Uterus (tissue), 4 donors: Measurements from ENCODE around the gene PEX10. TPM values are rescaled to one million over a fixed set of nuclear protein-coding genes. Genes with fewer than 3 reads are reported as not detected.

Experiments
- DNase-seq, 2 donors: peaks; one replicate each; pipeline ENCODE4 v3.0.0-alpha.2; 2019 to 2020
- H3K27ac ChIP-seq, 2 donors: fragments of 200-600 bp; sonication (generic); 1 replicate in 1 of 2; 2 replicates in 1 of 2; pipeline ENCODE4 v1.5.1; 2016 to 2018
- H3K27me3 ChIP-seq, 2 donors: fragments of 200-600 bp; sonication (generic); one replicate each; pipeline ENCODE4 v1.5.1; 2018 to 2019; ENCODE audit warnings: control low read depth in 1 of 2
- H3K36me3 ChIP-seq, 2 donors: fragments of 200-600 bp; sonication (generic); one replicate each; pipeline ENCODE4 v1.5.1; 2019; ENCODE audit warnings: control low read depth in 1 of 2
- H3K4me1 ChIP-seq, 2 donors: fragments of 200-600 bp; sonication (generic); one replicate each; pipeline ENCODE4 v1.5.1; 2018 to 2019; ENCODE audit warnings: control low read depth in 1 of 2
- H3K4me3 ChIP-seq, 2 donors: fragments of 200-600 bp; sonication (generic); 1 replicate in 1 of 2; 2 replicates in 1 of 2; pipeline ENCODE4 v1.5.1; 2018 to 2019; ENCODE audit warnings: mild to moderate bottlenecking in 1 of 2
- H3K9me3 ChIP-seq, 2 donors: fragments of 200-600 bp; sonication (generic); one replicate each; pipeline ENCODE4 v1.5.1; 2019; ENCODE audit warnings: control low read depth in 1 of 2
- POLR2A ChIP-seq, 2 donors: fragments of 450-650 bp; IDR thresholded peaks; one replicate each; pipeline ENCODE4 v1.6.1; 2016; ENCODE audit warnings: antibody characterized with exemption in 2 of 2, mild to moderate bottlenecking in 1 of 2, moderate library complexity in 1 of 2
- intact Hi-C: fragments of 100-400 bp; cut with DNase I; formaldehyde crosslinking; loops from one replicate; pipeline ENCODE4 v1.15.1; 2023; ENCODE audit warnings: low total_unique reads
- total RNA-seq, 4 donors: library from RNA; depleted of rRNA in 3 of 4; stranded (reverse); fragments of >200 nt in 3 of 4; gene quantifications; one replicate each; pipeline versions ENCODE4 v1.1.0 to v1.2.4, GENCODE V29; 2014 to 2023
- TF ChIP-seq, protein P1 (sequence below), 4 experiments: fragments of 200-600 bp in 2 of 4; fragments of 450-650 bp in 2 of 4; sonication (generic) in 2 of 4; IDR thresholded peaks; one replicate each; pipeline ENCODE4 v1.5.1; 2016 to 2019; ENCODE audit warnings: antibody characterized with exemption in 4 of 4, mild to moderate bottlenecking in 2 of 4, moderate library complexity in 1 of 4
- donor health status: DM: yes; HTN: yes; CAD: no.

PEX10 gene
- total RNA-seq, 4 donors from 2014 or later, result 0.77 to 23.6 (median 13.2) TPM

GRCh38 chr1:2427051-2427450, 14.7 kb upstream of the PEX10 start:
- intact Hi-C loops, result no loop called here
- H3K9me3 ChIP-seq, result no peaks in the 10 kb centered on the region
- no peaks in the 10 kb centered on the region for H3K4me1 ChIP-seq
- H3K36me3 ChIP-seq, result no peaks in the 10 kb centered on the region
- no peak for DNase-seq
- no peak for TF ChIP-seq POLR2A (IDR thresholded peaks at IDR 0.05)
- TF ChIP-seq, protein P1, sequence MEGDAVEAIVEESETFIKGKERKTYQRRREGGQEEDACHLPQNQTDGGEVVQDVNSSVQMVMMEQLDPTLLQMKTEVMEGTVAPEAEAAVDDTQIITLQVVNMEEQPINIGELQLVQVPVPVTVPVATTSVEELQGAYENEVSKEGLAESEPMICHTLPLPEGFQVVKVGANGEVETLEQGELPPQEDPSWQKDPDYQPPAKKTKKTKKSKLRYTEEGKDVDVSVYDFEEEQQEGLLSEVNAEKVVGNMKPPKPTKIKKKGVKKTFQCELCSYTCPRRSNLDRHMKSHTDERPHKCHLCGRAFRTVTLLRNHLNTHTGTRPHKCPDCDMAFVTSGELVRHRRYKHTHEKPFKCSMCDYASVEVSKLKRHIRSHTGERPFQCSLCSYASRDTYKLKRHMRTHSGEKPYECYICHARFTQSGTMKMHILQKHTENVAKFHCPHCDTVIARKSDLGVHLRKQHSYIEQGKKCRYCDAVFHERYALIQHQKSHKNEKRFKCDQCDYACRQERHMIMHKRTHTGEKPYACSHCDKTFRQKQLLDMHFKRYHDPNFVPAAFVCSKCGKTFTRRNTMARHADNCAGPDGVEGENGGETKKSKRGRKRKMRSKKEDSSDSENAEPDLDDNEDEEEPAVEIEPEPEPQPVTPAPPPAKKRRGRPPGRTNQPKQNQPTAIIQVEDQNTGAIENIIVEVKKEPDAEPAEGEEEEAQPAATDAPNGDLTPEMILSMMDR (IDR thresholded peaks at IDR 0.05), result no peak
- H3K4me3 ChIP-seq, result no peak overlapping the region
- H3K27ac ChIP-seq, result no peak overlapping the region
- no peaks in the 10 kb centered on the region for H3K27me3 ChIP-seq

DNA sequence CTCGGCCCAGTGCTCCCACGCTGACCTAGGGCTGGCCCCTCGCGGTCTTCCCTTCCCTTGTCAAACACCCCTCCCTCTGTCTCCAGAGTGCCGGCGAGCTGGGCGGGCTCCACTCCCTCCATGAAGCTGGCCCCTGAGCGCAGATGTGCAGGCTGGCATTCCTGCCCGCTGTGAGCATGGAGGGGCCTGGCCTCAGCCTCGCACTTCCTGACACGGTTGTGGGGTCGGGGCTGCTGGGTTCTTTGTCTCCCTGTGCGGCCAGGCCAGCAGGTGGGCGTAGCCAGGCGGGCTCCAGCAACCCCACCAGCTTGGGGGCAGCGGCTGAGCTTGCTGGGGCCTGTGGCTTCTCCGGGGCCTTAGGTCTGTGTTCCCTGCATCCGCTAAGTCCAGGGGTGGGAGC, 14.2 kb upstream of the PEX10 start:
- DNase-seq, result no peak
- Histone ChIP-seq H3K36me3 (no peaks in the 10 kb centered on the region), H3K9me3 (no peaks in the 10 kb centered on the region), H3K4me3 (no peak overlapping the region), H3K27me3 (no peaks in the 10 kb centered on the region), H3K4me1 (no peaks in the 10 kb centered on the region), H3K27ac (no peak overlapping the region)
- intact Hi-C loops, result no loop called here
- TF ChIP-seq POLR2A (IDR thresholded peaks at IDR 0.05), result no peak
- TF ChIP-seq, protein P1 (IDR thresholded peaks at IDR 0.05), result no peak

- Histone ChIP-seq H3K36me3 (no peaks in the 10 kb centered on the region), H3K27me3 (no peaks in the 10 kb centered on the region), H3K4me3 (no peak overlapping the region), H3K27ac (no peak overlapping the region), H3K9me3 (no peaks in the 10 kb centered on the region), H3K4me1 (no peaks in the 10 kb centered on the region)
- no peak for DNase-seq
- no peak for TF ChIP-seq POLR2A (IDR thresholded peaks at IDR 0.05)
- TF ChIP-seq, protein P1 (IDR thresholded peaks at IDR 0.05), result no peak
- intact Hi-C loops, result no loop called here
Measured at GRCh38 chr1:2425892-2426291, 13.5 kb upstream of the PEX10 start.

GRCh38 chr1:2422523-2422922, 10.2 kb upstream of the PEX10 start:
- DNase-seq, result no peak
- no peaks in the 10 kb centered on the region for H3K4me1 ChIP-seq
- H3K27me3 ChIP-seq, result peaks cover 0 to 18% of the 10 kb centered on the region in 2 donors
- intact Hi-C loops, result no loop called here
- H3K9me3 ChIP-seq, result no peaks in the 10 kb centered on the region
- no peaks in the 10 kb centered on the region for H3K36me3 ChIP-seq
- TF ChIP-seq, protein P1 (IDR thresholded peaks at IDR 0.05), result no peak
- TF ChIP-seq POLR2A (IDR thresholded peaks at IDR 0.05), result no peak
- no peak overlapping the region for H3K4me3 ChIP-seq
- no peak overlapping the region for H3K27ac ChIP-seq

DNA sequence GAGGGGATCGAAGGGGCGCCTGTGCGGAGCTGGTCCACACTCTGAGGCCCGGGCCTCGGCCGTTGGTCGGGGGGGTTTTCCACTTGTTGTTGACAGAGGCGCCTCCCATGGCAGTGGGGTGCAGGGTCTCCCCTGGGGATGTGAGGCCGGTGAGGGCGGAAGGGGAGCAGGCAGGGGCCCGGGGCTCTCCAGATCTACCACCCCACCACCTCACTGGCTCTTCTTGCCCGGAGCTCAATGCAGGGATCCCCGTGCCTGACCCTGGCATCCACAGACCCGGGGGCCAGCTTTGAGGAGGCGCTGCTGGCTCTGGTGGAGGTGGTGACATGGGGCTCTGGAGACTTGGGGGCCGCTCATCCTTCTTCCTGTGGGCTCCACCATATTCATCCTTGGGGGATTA, 7.1 kb upstream of the PEX10 start:
- DNase-seq, result no peak
- H3K9me3 ChIP-seq, result no peaks in the 10 kb centered on the region
- peaks cover 0 to 21% of the 10 kb centered on the region in 2 donors for H3K27me3 ChIP-seq
- intact Hi-C loops, result loop anchor here (10.0 kb wide), 2 partner anchors 225 to 1005 kb away; no protein-coding TSS in a partner anchor
- H3K4me1 ChIP-seq, result peaks cover 0 to 1% of the 10 kb centered on the region in 2 donors
- H3K27ac ChIP-seq, result no peak overlapping the region
- H3K4me3 ChIP-seq, result no peak overlapping the region
- no peaks in the 10 kb centered on the region for H3K36me3 ChIP-seq
- TF ChIP-seq, protein P1 (IDR thresholded peaks at IDR 0.05), result no peak
- TF ChIP-seq POLR2A (IDR thresholded peaks at IDR 0.05), result no peak
